Hepatocyte (in vitro differentiated cells): ENCODE measurements around the gene ILDR2. TPM values are rescaled to one million over a fixed set of nuclear protein-coding genes. Genes with fewer than 3 reads are reported as not detected.
A peak's percentile ranks its signal among the peaks of the same experiment; 100 is the strongest.

Experiments used
- DNase-seq: peaks from one replicate; pipeline ENCODE4 v3.0.0-alpha.2; 2016; ENCODE audit warnings: low spot score
- H2AFZ ChIP-seq: fragments of 200-600 bp; sonication (generic); 2 replicates; pipeline ENCODE4 v1.6.0; 2016; ENCODE audit warnings: antibody characterized with exemption, mild to moderate bottlenecking
- H3K27ac ChIP-seq: fragments of 200-600 bp; sonication (generic); 2 replicates; pipeline ENCODE4 v1.5.1; 2016; ENCODE audit warnings: mild to moderate bottlenecking
- H3K27me3 ChIP-seq: fragments of 200-600 bp; sonication (generic); 2 replicates; pipeline ENCODE4 v1.6.1; 2016
- H3K36me3 ChIP-seq: fragments of 200-600 bp; sonication (generic); replicated peaks from 2 replicates; pipeline ENCODE4 v1.5.1; 2016; ENCODE audit warnings: low read depth; ENCODE audit not compliant: insufficient read depth
- H3K4me1 ChIP-seq: fragments of 200-600 bp; sonication (generic); 2 replicates; pipeline ENCODE4 v1.5.1; 2016; ENCODE audit warnings: mild to moderate bottlenecking, moderate library complexity; ENCODE audit not compliant: insufficient read depth
- H3K4me2 ChIP-seq: fragments of 200-600 bp; sonication (generic); 2 replicates; pipeline ENCODE4 v1.6.0; 2016
- H3K4me3 ChIP-seq: fragments of 200-600 bp; sonication (generic); 2 replicates; pipeline ENCODE4 v1.5.1; 2016; ENCODE audit warnings: mild to moderate bottlenecking
- H3K79me2 ChIP-seq: fragments of 200-600 bp; sonication (generic); 2 replicates; pipeline ENCODE4 v1.6.0; 2017; ENCODE audit warnings: mild to moderate bottlenecking
- H3K9me2 ChIP-seq: fragments of 200-600 bp; sonication (generic); replicated peaks from 2 replicates; pipeline ENCODE4 v1.6.0; 2017; ENCODE audit warnings: mild to moderate bottlenecking; ENCODE audit not compliant: insufficient read depth
- H3K9me3 ChIP-seq: fragments of 200-600 bp; sonication (generic); 2 replicates; pipeline ENCODE4 v1.5.1; 2016; ENCODE audit warnings: low read depth, mild to moderate bottlenecking
- H4K20me1 ChIP-seq: fragments of 200-600 bp; sonication (generic); 2 replicates; pipeline ENCODE4 v1.6.0; 2016; ENCODE audit warnings: mild to moderate bottlenecking; ENCODE audit not compliant: insufficient read depth, poor library complexity, severe bottlenecking
- EZH2 ChIP-seq: fragments of 200-600 bp; sonication (generic); IDR thresholded peaks from 2 replicates; pipeline ENCODE4 v1.6.1; 2016; ENCODE audit warnings: antibody characterized with exemption, mild to moderate bottlenecking, borderline replicate concordance
- EZH2phosphoT487 ChIP-seq: fragments of 200-600 bp; sonication (generic); IDR thresholded peaks from one replicate; pipeline ENCODE4 v1.6.1; 2018; ENCODE audit warnings: antibody characterized with exemption, mild to moderate bottlenecking, low read depth, moderate library complexity; ENCODE audit not compliant: unreplicated experiment, severe bottlenecking
- WGBS: methylation state at CpG from one replicate; pipeline ENCODE4 v1.1.6; 2016; ENCODE audit warnings: low lambda C conversion rate; ENCODE audit errors: missing lambda C conversion rate; 5-methylcytosine and 5-hydroxymethylcytosine counted together
- polyA plus RNA-seq: library from polyadenylated mRNA; unstranded; fragments of >200 nt; fragmentation: Nextera tagmentation; extraction: Ambion mirVana; gene quantifications from 2 replicates; pipeline ENCODE4 v1.2.1, GENCODE V29; 2016
- total RNA-seq: library from RNA; depleted of rRNA; stranded (reverse); fragments of >200 nt; gene quantifications from 2 replicates; pipeline ENCODE4 v1.2.3, GENCODE V29; 2014
- TF ChIP-seq, protein P1 (sequence below): fragments of 200-600 bp; sonication (generic); IDR thresholded peaks from 2 replicates; pipeline ENCODE4 v1.5.1; 2016; ENCODE audit warnings: antibody characterized with exemption, mild to moderate bottlenecking; ENCODE audit not compliant: poor library complexity

The ILDR2 gene, protein sequence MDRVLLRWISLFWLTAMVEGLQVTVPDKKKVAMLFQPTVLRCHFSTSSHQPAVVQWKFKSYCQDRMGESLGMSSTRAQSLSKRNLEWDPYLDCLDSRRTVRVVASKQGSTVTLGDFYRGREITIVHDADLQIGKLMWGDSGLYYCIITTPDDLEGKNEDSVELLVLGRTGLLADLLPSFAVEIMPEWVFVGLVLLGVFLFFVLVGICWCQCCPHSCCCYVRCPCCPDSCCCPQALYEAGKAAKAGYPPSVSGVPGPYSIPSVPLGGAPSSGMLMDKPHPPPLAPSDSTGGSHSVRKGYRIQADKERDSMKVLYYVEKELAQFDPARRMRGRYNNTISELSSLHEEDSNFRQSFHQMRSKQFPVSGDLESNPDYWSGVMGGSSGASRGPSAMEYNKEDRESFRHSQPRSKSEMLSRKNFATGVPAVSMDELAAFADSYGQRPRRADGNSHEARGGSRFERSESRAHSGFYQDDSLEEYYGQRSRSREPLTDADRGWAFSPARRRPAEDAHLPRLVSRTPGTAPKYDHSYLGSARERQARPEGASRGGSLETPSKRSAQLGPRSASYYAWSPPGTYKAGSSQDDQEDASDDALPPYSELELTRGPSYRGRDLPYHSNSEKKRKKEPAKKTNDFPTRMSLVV
- total RNA-seq: 2.4 and 3.4 TPM in 2 replicates
- polyA plus RNA-seq: 0.28 and 1.6 TPM in 2 replicates

DNA sequence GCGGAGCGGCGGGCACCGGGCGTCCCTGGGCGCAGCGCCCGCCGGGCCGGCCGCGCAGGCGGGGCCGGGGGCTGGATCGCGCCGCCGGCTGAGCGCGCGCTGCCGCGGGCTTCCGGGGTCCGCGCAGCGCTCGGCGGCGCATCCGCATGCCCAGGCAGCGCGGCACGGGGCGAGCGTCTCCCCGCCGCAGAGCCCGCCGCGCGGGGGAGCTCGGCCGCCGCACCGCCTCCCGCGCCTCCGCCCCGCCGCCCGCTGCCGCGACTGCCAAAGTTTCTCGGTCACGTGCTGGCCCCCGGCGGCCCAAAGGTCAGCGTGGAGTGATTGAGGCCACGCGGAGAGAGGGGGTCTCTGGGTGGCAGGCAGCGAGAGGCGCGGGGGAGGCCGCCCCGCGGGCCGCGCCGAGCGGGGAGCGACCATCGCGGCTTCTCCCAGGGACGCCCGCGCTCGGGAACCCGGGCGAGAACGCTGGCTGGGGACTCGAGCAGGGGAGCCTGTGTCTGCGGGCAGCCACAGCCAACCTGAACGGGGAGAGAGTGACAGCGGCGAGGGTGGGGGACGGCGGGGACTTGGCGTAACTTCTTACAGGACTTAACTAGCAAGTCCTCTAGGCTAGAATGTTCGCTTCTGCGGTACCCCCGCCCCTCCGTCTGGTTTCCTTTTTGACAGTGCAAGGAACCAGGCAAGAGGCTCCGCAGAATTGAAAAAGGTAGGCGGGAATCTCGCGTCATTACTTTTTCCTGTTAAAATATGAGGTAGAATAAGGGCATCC is at the start of gene ILDR2:
Gene ILDR2 (minus strand): TSS at position 180 of the 769 bp plus-strand sequence. CDS start 272 bp downstream, outside the sequence.
- Histone ChIP-seq H4K20me1 (no peaks in the 10 kb centered on the region), H3K4me3 (peak within 1 kb of the TSS; percentile 96), H2AFZ (peak within 1 kb of the TSS; percentile 97), H3K4me1 (peaks cover 4% of the 10 kb centered on the region), H3K9me2 (no peaks in the 10 kb centered on the region), H3K4me2 (peak within 1 kb of the TSS; percentile 96), H3K36me3 (no peaks in the 10 kb centered on the region), H3K27me3 (peaks cover 83% of the 10 kb centered on the region), H3K27ac (no peak within 1 kb of the TSS), H3K79me2 (no peaks in the 10 kb centered on the region), H3K9me3 (no peaks in the 10 kb centered on the region)
- TF ChIP-seq EZH2 (no peak), EZH2phosphoT487 (no peak)
- TF ChIP-seq, protein P1, sequence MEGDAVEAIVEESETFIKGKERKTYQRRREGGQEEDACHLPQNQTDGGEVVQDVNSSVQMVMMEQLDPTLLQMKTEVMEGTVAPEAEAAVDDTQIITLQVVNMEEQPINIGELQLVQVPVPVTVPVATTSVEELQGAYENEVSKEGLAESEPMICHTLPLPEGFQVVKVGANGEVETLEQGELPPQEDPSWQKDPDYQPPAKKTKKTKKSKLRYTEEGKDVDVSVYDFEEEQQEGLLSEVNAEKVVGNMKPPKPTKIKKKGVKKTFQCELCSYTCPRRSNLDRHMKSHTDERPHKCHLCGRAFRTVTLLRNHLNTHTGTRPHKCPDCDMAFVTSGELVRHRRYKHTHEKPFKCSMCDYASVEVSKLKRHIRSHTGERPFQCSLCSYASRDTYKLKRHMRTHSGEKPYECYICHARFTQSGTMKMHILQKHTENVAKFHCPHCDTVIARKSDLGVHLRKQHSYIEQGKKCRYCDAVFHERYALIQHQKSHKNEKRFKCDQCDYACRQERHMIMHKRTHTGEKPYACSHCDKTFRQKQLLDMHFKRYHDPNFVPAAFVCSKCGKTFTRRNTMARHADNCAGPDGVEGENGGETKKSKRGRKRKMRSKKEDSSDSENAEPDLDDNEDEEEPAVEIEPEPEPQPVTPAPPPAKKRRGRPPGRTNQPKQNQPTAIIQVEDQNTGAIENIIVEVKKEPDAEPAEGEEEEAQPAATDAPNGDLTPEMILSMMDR: peak; percentile 12
- 3% methylated on average over 65 of the region's 97 CpGs for WGBS
- peak; percentile 65 for DNase-seq

DNA sequence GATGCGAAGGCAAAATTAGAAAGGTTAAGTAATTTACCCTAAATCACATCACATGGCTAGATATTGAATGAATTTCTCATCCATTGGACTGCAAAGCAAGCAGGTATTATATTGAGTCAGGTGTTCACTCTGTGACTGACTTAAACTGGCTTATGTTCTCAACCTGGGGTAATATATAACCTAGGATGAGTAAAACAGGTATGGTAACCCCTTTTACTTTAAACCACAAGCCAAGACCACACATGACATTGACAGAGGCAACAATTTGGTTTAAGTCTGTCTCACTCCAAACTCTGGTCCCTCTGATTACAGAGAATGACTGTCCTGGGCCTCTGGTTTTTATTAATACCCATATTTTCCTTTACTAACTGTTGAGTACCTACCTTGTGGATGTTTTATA is 47.0 kb upstream of the ILDR2 start:
- Histone ChIP-seq H3K27me3 (no peaks in the 10 kb centered on the region), H3K36me3 (no peaks in the 10 kb centered on the region), H3K9me3 (no peaks in the 10 kb centered on the region), H3K4me1 (no peaks in the 10 kb centered on the region), H3K4me2 (no peak overlapping the region), H3K4me3 (no peak overlapping the region), H3K79me2 (no peaks in the 10 kb centered on the region), H3K27ac (no peak overlapping the region), H2AFZ (no peak overlapping the region), H4K20me1 (no peaks in the 10 kb centered on the region), H3K9me2 (no peaks in the 10 kb centered on the region)
- DNase-seq: no peak
- no peak for TF ChIP-seq EZH2phosphoT487
- TF ChIP-seq, protein P1: no peak
- WGBS: 94% methylated on average over 1 of the region's 1 CpG

DNA sequence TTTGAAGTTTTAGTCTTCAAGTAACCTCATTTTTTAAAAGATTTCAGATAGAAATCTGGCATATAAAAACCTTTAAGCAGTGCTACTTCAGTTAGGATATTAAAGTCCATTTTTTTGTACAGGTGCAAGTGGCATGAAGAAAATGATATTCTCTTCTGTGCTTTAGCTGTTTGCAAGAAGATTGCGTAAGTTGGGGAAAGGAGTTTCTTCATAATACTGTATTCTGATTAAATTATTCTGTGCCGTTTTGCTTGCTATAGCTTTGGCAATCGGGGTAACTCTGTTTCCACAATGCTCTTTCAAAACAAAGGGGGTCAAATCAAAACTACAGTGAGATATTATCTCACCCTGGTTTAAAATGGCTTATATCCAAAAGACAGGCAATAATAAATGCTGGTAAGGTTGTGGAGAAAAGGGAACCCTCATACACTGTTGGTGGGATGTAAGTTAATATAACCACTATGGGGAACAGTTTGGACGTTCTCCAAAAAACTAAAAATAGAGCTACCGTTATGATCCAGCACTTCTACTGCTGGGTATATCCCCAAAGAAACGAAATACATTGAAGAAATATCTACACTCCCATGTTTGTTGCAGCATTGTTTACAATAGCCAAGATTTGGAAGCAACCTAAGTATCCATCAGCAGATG is 40.9 kb upstream of the ILDR2 start:
- no peak overlapping the region for H3K27ac ChIP-seq
- H3K79me2 ChIP-seq: no peaks in the 10 kb centered on the region
- no peak overlapping the region for H3K4me2 ChIP-seq
- H3K4me3 ChIP-seq: no peak overlapping the region
- no peaks in the 10 kb centered on the region for H4K20me1 ChIP-seq
- no peaks in the 10 kb centered on the region for H3K9me2 ChIP-seq
- no peak overlapping the region for H2AFZ ChIP-seq
- TF ChIP-seq EZH2: no peak
- H3K27me3 ChIP-seq: no peaks in the 10 kb centered on the region
- WGBS: 89% methylated on average over 6 of the region's 6 CpGs
- DNase-seq: no peak
- H3K36me3 ChIP-seq: no peaks in the 10 kb centered on the region
- H3K4me1 ChIP-seq: no peaks in the 10 kb centered on the region
- no peaks in the 10 kb centered on the region for H3K9me3 ChIP-seq
